VCaP (cell line): ENCODE results near the gene TSPAN4.

Source experiments
- H3K27ac ChIP-seq: fragments of 450-650 bp; 2 replicates; pipeline ENCODE4 v1.5.1; 2017
- TF ChIP-seq, protein P1 (sequence below): fragments of 450-650 bp; conservative IDR thresholded peaks from 2 replicates; pipeline ENCODE4 v1.5.1; 2017; ENCODE audit warnings: mild to moderate bottlenecking, moderate library complexity

TSPAN4 gene

DNA sequence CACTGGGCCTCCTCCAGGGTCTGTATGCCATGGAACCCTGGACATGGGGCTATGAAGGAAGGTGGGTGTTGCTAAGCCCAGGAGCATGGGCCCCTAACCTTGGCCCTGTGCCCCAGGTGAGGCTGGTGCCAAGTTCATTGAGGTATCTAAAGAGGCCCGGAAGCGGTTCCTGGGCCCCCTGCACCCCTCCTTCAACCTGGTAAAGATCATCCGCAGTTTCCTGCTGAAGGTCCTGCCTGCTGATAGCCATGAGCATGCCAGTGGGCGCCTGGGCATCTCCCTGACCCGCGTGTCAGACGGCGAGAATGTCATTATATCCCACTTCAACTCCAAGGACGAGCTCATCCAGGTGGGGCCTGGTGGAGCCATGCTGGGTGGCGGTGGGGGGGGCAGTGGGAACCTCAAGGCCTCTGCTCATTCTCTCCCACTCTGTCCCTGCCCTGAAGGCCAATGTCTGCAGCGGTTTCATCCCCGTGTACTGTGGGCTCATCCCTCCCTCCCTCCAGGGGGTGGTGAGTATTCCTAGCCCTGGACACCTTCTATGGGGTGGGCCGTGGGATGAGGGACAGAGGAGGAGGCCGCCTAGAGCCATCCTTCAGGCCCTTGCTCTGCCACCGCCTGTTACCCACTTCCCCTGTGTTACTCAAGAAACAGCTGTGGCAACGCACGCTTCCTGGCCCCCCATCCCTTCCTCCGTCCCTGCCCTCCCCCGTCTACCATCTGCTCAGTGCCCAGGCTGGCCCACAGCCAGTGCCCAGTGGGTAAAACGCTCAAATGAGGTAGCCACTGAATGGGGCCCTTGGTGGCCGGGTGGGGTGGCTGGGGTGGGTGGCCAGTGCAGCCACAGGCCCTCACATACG lies 20.9 kb upstream of the TSPAN4 start:
- TF ChIP-seq, protein P1, sequence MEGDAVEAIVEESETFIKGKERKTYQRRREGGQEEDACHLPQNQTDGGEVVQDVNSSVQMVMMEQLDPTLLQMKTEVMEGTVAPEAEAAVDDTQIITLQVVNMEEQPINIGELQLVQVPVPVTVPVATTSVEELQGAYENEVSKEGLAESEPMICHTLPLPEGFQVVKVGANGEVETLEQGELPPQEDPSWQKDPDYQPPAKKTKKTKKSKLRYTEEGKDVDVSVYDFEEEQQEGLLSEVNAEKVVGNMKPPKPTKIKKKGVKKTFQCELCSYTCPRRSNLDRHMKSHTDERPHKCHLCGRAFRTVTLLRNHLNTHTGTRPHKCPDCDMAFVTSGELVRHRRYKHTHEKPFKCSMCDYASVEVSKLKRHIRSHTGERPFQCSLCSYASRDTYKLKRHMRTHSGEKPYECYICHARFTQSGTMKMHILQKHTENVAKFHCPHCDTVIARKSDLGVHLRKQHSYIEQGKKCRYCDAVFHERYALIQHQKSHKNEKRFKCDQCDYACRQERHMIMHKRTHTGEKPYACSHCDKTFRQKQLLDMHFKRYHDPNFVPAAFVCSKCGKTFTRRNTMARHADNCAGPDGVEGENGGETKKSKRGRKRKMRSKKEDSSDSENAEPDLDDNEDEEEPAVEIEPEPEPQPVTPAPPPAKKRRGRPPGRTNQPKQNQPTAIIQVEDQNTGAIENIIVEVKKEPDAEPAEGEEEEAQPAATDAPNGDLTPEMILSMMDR = no peak
- H3K27ac ChIP-seq = peak overlapping the region; percentile 95

- TF ChIP-seq, protein P1 = no peak
Measured at GRCh38 chr11:823441-824291, 19.0 kb upstream of the TSPAN4 start.

GRCh38 chr11:824292-824880 lies 18.3 kb upstream of the TSPAN4 start:
- H3K27ac ChIP-seq = peak overlapping the region; percentile 95

More at GRCh38 chr11:823441-824291, 19.0 kb upstream of the TSPAN4 start:
- peak overlapping the region; percentile 95 for H3K27ac ChIP-seq

DNA sequence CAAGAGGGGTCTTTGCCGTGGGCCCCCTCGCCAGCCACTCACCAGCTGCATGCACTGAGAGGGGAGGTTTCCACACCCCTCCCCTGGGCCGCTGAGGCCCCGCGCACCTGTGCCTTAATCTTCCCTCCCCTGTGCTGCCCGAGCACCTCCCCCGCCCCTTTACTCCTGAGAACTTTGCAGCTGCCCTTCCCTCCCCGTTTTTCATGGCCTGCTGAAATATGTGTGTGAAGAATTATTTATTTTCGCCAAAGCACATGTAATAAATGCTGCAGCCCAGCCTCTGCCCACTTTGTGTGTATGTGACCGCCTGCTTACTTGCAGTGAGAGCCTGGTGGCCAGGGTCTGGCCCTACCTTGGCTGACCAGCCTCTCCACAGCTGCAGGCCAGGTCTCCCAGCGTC lies 17.7 kb upstream of the TSPAN4 start:
- peak overlapping the region; percentile 95 for H3K27ac ChIP-seq

More at GRCh38 chr11:824292-824880, 18.3 kb upstream of the TSPAN4 start:
- TF ChIP-seq, protein P1 = no peak

DNA sequence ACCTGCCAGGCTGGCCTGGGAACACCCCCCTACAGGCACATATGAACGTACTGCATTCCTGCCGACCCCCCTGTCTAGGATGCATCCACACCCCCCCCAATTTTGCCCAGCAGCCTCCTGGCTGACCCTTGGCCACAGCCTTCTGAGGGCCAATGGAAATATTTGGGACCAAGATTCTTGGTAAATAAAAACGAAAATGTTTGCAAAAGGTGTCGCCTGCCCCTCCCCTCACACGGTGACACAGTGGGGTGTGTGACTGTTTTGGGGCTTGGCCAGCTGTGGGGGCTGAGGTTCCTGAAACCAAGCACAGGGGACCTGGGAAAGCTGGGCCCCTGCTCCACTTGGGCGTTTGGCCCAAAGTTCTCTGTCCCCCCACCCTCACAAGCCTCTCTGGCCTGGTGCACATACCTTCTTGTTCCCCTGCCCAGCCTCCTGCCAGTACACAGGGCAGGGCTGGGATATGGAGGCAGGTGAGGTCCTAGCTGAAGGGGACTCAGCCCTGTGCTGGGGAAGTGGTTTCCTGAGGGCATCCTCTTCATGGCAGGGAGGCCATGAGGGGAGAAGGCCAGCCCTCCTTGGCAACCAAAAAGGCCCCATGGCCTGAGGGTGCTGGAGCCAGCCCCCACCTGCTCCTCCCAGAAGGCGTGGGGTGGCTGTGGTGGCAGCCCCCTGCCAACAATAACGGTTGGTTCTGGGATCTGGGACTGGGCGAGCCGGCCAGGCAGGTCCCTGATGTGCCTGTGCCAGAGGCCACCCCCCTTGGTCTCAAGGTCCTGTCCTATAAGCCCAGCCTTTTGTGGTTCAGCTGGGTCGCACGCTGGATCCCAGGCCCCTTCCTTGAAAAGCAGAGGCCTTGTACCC lies 17.1 kb upstream of the TSPAN4 start:
- TF ChIP-seq, protein P1 = no peak
- H3K27ac ChIP-seq = peak overlapping the region; percentile 95

More for the DNA sequence above, 17.7 kb upstream of the TSPAN4 start:
- TF ChIP-seq, protein P1 = no peak

DNA sequence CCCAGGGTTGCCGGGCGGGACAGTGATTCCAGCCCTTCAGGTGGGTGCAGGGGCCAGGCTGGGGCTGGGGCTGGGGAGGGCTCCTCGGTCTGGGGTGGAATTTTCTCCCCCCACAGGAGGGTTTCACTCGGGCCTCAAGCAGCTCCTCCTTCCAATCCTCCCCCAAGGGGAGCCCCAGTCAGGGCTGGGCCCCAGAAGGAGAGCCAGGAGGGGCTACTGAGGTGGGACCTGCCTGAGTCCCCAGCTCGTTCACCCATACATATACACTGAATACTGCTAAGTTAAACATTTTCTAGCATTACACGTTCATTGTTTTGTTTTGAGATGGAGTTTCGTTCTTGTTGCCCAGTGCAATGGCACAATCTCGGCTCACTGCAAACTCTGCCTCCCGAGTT lies 16.4 kb upstream of the TSPAN4 start:
- H3K27ac ChIP-seq = peak overlapping the region; percentile 95
- TF ChIP-seq, protein P1 = no peak
